NOMO-1 treated with DMSO at 0.1 percent for 48 hours (cell line): Measurements from ENCODE around the gene SLC26A4.
A peak's percentile ranks its signal among the peaks of the same experiment; 100 is the strongest.
"Not testable (repeated sequence)": the region's sequence is repeated elsewhere in the genome, so short reads cannot be mapped to it uniquely, and the experiment has no call there.

ENCODE experiments used
- DNase-seq: peaks from one replicate; lab custom pipeline; 2025; ENCODE audit not compliant: unreplicated experiment; lab: John Stamatoyannopoulos, UW

SLC26A4 gene

DNA sequence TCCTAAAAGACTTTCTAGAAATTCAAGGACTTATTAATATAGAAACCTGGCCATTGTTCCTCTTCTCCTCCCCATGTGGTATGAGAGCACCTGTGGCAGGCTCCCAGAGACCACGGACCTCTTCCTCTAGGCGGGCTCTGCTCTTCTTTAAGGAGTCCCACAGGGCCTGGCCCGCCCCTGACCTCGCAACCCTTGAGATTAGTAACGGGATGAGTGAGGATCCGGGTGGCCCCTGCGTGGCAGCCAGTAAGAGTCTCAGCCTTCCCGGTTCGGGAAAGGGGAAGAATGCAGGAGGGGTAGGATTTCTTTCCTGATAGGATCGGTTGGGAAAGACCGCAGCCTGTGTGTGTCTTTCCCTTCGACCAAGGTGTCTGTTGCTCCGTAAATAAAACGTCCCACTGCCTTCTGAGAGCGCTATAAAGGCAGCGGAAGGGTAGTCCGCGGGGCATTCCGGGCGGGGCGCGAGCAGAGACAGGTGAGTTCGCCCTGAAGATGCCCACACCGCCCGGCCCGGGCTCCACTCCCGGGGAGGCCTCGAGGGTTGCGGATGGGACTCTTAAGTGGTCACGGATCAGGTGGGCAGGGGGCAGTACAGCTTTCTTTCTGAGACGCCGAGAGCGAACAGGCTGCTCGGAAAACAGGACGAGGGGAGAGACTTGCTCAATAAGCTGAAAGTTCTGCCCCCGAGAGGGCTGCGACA is at the start of gene SLC26A4:
TSS of gene SLC26A4 (plus strand) at position 448 of the 700 bp plus-strand sequence. CDS start 814 bp downstream, outside the sequence.
- DNase-seq, result no peak

- no peak for DNase-seq
These were observed 47.2 kb upstream of the SLC26A4 start for GRCh38 chr7:107613439-107613838.

- DNase-seq, result no peak
These were observed 46.7 kb upstream of the SLC26A4 start for GRCh38 chr7:107613948-107614347.

GRCh38 chr7:107614425-107614824 is 46.2 kb upstream of the SLC26A4 start:
- no peak for DNase-seq

GRCh38 chr7:107615910-107616680 is 44.5 kb upstream of the SLC26A4 start:
- DNase-seq, result no peak

DNA sequence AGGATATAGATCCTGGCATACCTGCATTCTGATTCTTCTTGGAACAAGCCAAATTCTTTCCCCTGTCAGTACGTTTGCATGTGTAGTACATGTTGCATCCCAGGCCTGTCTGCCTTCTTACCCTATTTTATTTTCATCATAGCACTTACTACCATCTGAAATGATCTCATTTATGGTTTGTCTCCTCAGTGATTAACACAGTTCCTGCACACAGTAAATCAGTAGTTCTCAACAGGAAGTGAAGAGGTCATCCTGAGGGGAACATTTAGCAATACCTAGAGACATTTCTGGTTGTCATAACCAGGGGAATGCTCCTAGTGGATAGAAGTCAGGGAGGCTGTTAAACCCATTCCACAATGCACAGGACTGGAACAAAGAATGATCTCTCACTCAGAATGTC is 38.2 kb upstream of the SLC26A4 start:
- peak; percentile 61 for DNase-seq

DNA sequence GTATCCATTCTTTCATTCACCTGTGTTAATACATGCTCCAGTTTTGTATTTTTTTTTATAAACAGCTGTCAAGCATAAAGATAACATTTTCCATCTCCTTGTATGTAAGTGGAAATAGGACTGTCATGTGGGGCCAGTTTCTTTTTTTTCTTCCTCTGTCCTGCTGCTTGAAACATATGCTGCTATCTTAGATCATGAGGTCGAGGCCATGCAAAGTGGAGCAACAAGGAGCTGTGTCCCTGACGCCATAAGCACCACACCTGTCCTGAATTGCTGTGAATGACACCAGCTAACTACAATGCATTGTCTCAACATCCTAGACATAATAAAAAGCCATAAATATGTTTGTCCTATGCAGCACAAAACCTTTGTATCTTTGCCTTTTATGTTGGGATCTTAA is 37.7 kb upstream of the SLC26A4 start:
- no peak for DNase-seq

DNA sequence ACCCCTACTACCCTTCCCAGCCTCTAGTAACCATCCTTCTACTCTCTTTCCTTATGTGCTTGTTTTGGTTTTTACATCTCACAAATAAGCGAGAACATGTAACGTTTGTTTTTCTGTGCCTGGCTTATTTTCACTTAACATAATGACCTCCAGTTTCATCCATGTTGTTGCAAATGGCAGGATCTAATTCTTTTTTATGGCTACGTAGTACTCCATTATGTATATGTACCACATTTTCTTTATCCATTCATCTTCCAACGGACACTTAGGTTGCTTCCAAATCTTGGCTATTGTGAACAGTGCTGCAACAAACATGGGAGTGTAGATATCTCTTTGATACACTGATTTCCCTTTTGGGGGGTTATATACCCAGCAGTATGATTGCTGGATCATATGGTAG is 33.6 kb upstream of the SLC26A4 start:
- no peak for DNase-seq

GRCh38 chr7:107628461-107629064 is 32.1 kb upstream of the SLC26A4 start:
- DNase-seq, result peak; percentile 39

GRCh38 chr7:107630342-107630741 is 30.3 kb upstream of the SLC26A4 start:
- DNase-seq, result no peak

GRCh38 chr7:107631588-107632491 is 28.8 kb upstream of the SLC26A4 start:
- no peak for DNase-seq

DNA sequence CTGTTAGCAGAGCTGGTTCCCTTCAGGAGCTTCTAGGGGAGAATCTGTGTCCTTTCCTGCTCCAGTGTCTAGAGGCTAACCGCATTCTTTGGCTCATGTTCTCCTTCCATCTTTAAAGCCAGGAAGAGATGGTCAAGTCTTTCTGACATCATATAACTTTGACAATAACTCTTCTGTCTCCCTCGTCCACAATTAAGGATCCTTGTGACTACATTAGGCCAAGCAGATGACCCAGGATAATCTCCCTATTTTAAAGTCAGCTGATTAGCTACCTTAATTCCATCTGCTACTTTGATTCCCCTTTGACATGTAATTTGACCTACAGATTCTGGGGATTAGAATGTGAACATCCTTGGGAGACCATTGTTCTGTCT is 28.1 kb upstream of the SLC26A4 start:
- no peak for DNase-seq

- DNase-seq, result peak; percentile 49
These were observed 22.0 kb upstream of the SLC26A4 start for GRCh38 chr7:107638594-107638993.

DNA sequence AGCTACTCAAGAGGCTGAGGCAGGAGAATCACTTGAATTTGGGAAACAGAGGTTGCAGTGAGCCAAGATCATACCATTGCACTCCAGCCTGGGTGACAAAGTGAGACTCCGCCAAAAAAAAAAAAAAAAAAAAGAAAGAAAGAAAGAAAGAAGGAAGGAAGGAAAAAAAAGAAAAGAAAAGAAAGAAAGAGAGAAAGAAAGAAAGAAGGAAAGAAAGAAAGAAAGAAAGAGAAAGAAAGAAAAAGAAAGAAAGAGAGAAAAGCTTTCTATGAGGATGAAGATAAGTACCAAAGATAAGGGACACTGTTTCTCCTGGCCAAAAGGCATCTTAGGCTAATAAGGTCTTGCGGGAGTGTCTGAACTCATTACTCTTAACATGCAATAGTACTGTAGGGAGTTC is 21.6 kb upstream of the SLC26A4 start:
- not testable (repeated sequence) for DNase-seq

- no peak for DNase-seq
These were observed 19.0 kb upstream of the SLC26A4 start for GRCh38 chr7:107641676-107642075.

DNA sequence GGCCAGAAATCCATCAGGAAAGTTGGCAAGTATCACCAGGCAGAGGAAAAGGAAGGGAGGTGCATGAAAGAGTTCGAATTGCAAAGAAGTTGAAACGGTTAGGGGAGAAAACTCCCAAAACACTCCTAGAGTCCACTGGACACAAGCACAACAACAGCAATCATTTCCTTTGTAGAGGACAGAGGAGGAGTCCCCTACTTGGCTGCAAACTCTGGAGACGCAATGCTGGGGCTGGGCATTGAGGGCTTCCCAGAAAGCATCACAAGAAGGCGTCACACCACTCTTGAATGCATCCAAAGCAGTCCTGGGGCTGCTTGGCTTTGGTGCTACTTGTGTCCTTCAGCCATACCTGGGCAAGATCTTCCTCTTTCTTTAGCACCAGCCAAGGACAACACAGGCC is 18.1 kb upstream of the SLC26A4 start:
- no peak for DNase-seq

DNA sequence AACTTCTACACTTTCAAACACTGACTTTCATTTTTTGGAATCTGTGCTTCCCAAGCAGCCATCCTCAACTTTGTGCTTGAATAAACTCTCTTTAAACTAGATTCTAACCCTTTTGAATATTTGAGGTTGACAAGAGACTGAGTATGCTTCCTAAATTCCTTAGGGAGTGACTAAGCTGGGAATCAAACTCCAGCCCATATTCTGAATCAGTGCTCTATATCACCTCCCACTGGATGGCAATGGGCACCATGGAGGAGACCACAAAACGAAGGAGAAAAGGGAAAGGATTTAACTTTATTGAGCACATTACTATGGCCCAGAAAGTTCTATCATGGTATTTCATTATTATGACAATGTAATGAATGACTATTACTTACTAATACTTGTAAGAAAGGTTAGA is 17.2 kb upstream of the SLC26A4 start:
- no peak for DNase-seq

DNA sequence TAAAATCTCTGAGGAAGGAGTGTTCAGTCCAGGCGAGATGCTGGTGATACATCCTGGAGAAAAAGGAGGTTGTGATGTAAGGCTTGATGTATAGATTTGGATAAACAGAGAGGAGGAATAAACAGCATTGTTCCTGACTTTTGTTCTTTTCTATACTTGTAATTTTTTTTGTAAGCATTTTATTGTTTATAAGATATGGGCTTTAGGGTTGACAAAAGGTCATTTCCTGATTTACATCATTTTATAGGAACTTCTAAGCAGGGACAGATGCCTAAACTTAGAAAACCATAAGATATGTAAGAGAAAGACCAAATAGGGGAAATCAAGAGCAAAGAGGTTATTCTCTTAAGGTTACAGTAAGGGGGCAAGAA is 16.7 kb upstream of the SLC26A4 start:
- no peak for DNase-seq

DNA sequence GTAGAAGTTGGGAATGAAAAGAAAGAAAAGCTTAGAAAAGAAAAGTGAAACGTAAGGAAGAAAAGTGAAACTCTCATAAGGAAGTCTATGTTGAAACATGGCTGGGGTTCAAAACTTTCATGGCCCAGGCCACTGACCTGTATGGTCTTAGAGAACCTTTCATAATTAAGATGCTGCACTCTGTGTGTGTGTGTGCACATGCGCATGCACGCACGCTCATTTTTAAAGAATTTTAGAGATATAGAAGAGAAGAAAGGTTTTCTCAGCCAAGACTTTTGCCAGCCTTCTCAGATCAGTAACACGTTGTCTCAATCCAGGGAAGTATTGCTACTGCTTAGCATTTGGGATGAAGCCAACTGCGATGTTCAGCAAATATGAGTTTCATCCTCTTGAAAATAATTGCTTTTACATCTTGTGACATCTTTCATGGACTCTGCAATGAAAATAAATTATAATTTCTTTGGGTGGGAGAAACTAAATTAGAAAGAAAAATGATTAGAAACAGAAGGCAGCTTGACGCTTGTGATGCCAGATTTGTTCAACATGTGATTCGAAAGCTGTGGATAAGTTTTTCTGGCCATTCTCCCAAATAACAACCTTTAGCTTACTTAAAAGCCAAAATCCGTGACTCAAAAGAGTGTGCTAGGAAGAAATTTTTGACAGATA is 16.2 kb upstream of the SLC26A4 start:
- peak; percentile 4 for DNase-seq

DNA sequence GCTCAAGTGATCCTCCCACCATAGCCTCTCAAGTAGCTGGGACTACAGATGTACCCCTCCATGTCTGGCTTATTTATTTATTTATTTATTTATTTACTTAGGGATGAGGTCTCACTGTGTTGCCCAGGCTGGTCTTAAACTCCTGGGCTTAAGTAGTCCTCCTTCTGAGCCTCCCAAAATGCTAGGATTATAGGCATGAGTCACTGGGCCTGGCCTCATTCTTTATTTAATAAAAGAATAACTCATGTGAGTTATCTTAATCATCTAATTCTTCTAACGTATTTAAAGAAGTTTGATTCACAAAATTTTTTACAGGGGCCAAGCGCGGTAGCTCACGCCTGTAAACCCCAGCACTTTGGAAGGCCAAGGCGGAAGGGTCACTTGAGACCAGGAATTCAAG is 8.0 kb upstream of the SLC26A4 start:
- DNase-seq, result no peak

- no peak for DNase-seq
These were observed 2.2 kb upstream of the SLC26A4 start for GRCh38 chr7:107658467-107658866.
